Trophoblast cell (in vitro differentiated cells and primary cell): ENCODE measurements around the gene LRRC63.
A peak's percentile ranks its signal among the peaks of the same experiment; 100 is the strongest.

ENCODE experiments used
- DNase-seq, 2 donors: peaks; one replicate each; pipeline ENCODE4 v3.0.0-alpha.2; 2016
- H2AFZ ChIP-seq: 2 replicates; pipeline ENCODE4 v1.6.1; 2013; ENCODE audit warnings: low read length, moderate library complexity, mild to moderate bottlenecking; ENCODE audit not compliant: insufficient read depth, poor library complexity
- H2AK5ac ChIP-seq: 2 replicates; pipeline ENCODE4 v1.6.1; 2013; ENCODE audit warnings: mild to moderate bottlenecking, low read length
- H2BK120ac ChIP-seq: 2 replicates; pipeline ENCODE4 v1.6.1; 2013; ENCODE audit warnings: low read length, mild to moderate bottlenecking, moderate library complexity; ENCODE audit not compliant: insufficient read depth, poor library complexity
- H2BK12ac ChIP-seq: 2 replicates; pipeline ENCODE4 v1.6.1; 2013; ENCODE audit warnings: mild to moderate bottlenecking, low read length, moderate library complexity
- H2BK5ac ChIP-seq: 2 replicates; pipeline ENCODE4 v1.6.1; 2013; ENCODE audit warnings: low read length, low read depth, moderate library complexity, mild to moderate bottlenecking; ENCODE audit not compliant: poor library complexity
- H3K14ac ChIP-seq: 2 replicates; pipeline ENCODE4 v1.6.1; 2013; ENCODE audit warnings: mild to moderate bottlenecking, low read length
- H3K18ac ChIP-seq: 2 replicates; pipeline ENCODE4 v1.6.1; 2013; ENCODE audit warnings: mild to moderate bottlenecking, low read length
- H3K23ac ChIP-seq: 2 replicates; pipeline ENCODE4 v1.6.1; 2013; ENCODE audit warnings: low read length
- H3K27ac ChIP-seq: 2 replicates; pipeline ENCODE4 v1.5.1; 2013; ENCODE audit warnings: low read depth, mild to moderate bottlenecking, inconsistent platforms, low read length, moderate library complexity
- H3K27me3 ChIP-seq: 2 replicates; pipeline ENCODE4 v1.6.1; 2013; ENCODE audit warnings: inconsistent platforms, mild to moderate bottlenecking, low read length, moderate library complexity; ENCODE audit not compliant: insufficient read depth
- H3K36me3 ChIP-seq, 2 experiments: 1 replicate in 1 of 2; 2 replicates in 1 of 2; pipeline ENCODE4 v1.6.1; 2013; ENCODE audit warnings: low read length in 2 of 2, mild to moderate bottlenecking in 2 of 2, moderate library complexity in 1 of 2; ENCODE audit not compliant: insufficient read depth in 2 of 2, control insufficient read depth in 1 of 2
- H3K4ac ChIP-seq: 2 replicates; pipeline ENCODE4 v1.6.1; 2013; ENCODE audit warnings: low read depth, mild to moderate bottlenecking, low read length, moderate library complexity
- H3K4me1 ChIP-seq, 2 experiments: 1 replicate in 1 of 2; 2 replicates in 1 of 2; pipeline ENCODE4 v1.6.1; 2013; ENCODE audit warnings: low read length in 2 of 2, mild to moderate bottlenecking in 2 of 2, moderate library complexity in 1 of 2; ENCODE audit not compliant: insufficient read depth in 2 of 2, control insufficient read depth in 1 of 2
- H3K4me2 ChIP-seq: 2 replicates; pipeline ENCODE4 v1.6.1; 2013; ENCODE audit warnings: inconsistent platforms, mild to moderate bottlenecking, low read length, moderate library complexity
- H3K4me3 ChIP-seq: 2 replicates; pipeline ENCODE4 v1.5.1; 2013; ENCODE audit warnings: mild to moderate bottlenecking, low read depth, low read length, inconsistent platforms
- H3K79me1 ChIP-seq: one replicate; pipeline ENCODE4 v1.6.1; 2013; ENCODE audit warnings: low read length
- H3K79me2 ChIP-seq: 2 replicates; pipeline ENCODE4 v1.6.1; 2013; ENCODE audit warnings: low read length, mild to moderate bottlenecking; ENCODE audit not compliant: control insufficient read depth, insufficient read depth, poor library complexity
- H3K9ac ChIP-seq: 2 replicates; pipeline ENCODE4 v1.6.1; 2013; ENCODE audit warnings: mild to moderate bottlenecking, low read length
- H3K9me3 ChIP-seq: 2 replicates; pipeline ENCODE4 v1.6.1; 2013; ENCODE audit warnings: low read depth, mild to moderate bottlenecking, control low read depth, inconsistent platforms, low read length; ENCODE audit not compliant: insufficient read depth
- H4K12ac ChIP-seq: 2 replicates; pipeline ENCODE4 v1.6.1; 2013; ENCODE audit warnings: low read depth, mild to moderate bottlenecking, low read length, moderate library complexity
- H4K8ac ChIP-seq: 2 replicates; pipeline ENCODE4 v1.6.1; 2013; ENCODE audit warnings: low read depth, mild to moderate bottlenecking, low read length, moderate library complexity
- H4K91ac ChIP-seq: one replicate; pipeline ENCODE4 v1.6.1; 2013; ENCODE audit warnings: low read depth, mild to moderate bottlenecking, low read length, moderate library complexity
- WGBS: extraction: QIAGEN DNeasy Blood & Tissue Kit; methylation state at CpG from one replicate; pipeline ENCODE4 v1.1.7; 2013; ENCODE audit warnings: missing lambda C conversion rate; ENCODE audit not compliant: insufficient read length, insufficient coverage; ENCODE audit errors: extremely low coverage; 5-methylcytosine and 5-hydroxymethylcytosine counted together

LRRC63 gene

GRCh38 chr13:46270416-46270815, 58.7 kb downstream of the LRRC63 start:
- Histone ChIP-seq H3K79me1 (peaks cover 8% of the 10 kb centered on the region), H3K4me3 (no peak overlapping the region), H3K4me2 (no peak overlapping the region), H3K4ac (no peak overlapping the region), H2BK120ac (no peak overlapping the region), H3K14ac (no peak overlapping the region), H2AFZ (no peak overlapping the region), H3K27ac (no peak overlapping the region), H4K8ac (no peak overlapping the region), H3K36me3 (no peaks in the 10 kb centered on the region), H2AK5ac (no peak overlapping the region), H3K9ac (no peak overlapping the region), H2BK5ac (no peak overlapping the region), H3K27me3 (no peaks in the 10 kb centered on the region), H2BK12ac (peak overlapping the region; percentile 84), H3K9me3 (no peaks in the 10 kb centered on the region), H3K4me1 (peaks cover 5 to 7% of the 10 kb centered on the region in 2 experiments), H4K12ac (no peak overlapping the region), H3K18ac (no peak overlapping the region), H3K23ac (no peak overlapping the region), H4K91ac (no peak overlapping the region), H3K79me2 (no peaks in the 10 kb centered on the region)
- WGBS, result no CpG with 5 or more reads among the region's 6 CpGs
- peak in 1 of 2 donors; percentile 6 for DNase-seq

- H3K79me1 ChIP-seq, result peaks cover 12% of the 10 kb centered on the region
- H3K79me2 ChIP-seq, result no peaks in the 10 kb centered on the region
- peak overlapping the region; percentile 96 for H2BK12ac ChIP-seq
- peak overlapping the region; percentile 45 for H2AFZ ChIP-seq
- peak overlapping the region; percentile 95 for H2BK120ac ChIP-seq
- peaks cover 3 to 7% of the 10 kb centered on the region in 2 experiments for H3K4me1 ChIP-seq
- H3K27ac ChIP-seq, result no peak overlapping the region
- peak overlapping the region; percentile 75 for H4K12ac ChIP-seq
- H3K36me3 ChIP-seq, result no peaks in the 10 kb centered on the region
- H3K4me2 ChIP-seq, result no peak overlapping the region
- H3K27me3 ChIP-seq, result no peaks in the 10 kb centered on the region
- no peak overlapping the region for H3K9ac ChIP-seq
- peak overlapping the region; percentile 33 for H3K4ac ChIP-seq
- H3K4me3 ChIP-seq, result no peak overlapping the region
- DNase-seq, result no peak
- no peak overlapping the region for H3K23ac ChIP-seq
- no CpG with 5 or more reads among the region's 3 CpGs for WGBS
- H4K91ac ChIP-seq, result peak overlapping the region; percentile 66
- peak overlapping the region; percentile 66 for H4K8ac ChIP-seq
- peak overlapping the region; percentile 53 for H3K14ac ChIP-seq
- no peaks in the 10 kb centered on the region for H3K9me3 ChIP-seq
- H2AK5ac ChIP-seq, result peak overlapping the region; percentile 41
- H2BK5ac ChIP-seq, result peak overlapping the region; percentile 69
- peak overlapping the region; percentile 77 for H3K18ac ChIP-seq
These were observed 62.5 kb downstream of the LRRC63 start for GRCh38 chr13:46274094-46274698.

GRCh38 chr13:46278474-46278873, 66.7 kb downstream of the LRRC63 start:
- Histone ChIP-seq H3K23ac (no peak overlapping the region), H4K91ac (no peak overlapping the region)
- no CpG with 5 or more reads among the region's 4 CpGs for WGBS

GRCh38 chr13:46281779-46282178, 70.1 kb downstream of the LRRC63 start:
- no peak overlapping the region for H2AFZ ChIP-seq
- no peak overlapping the region for H2BK12ac ChIP-seq
- no peak overlapping the region for H3K9ac ChIP-seq
- no peak overlapping the region for H3K4me2 ChIP-seq
- no CpG with 5 or more reads among the region's 2 CpGs for WGBS
- H3K14ac ChIP-seq, result no peak overlapping the region
- no peak overlapping the region for H4K91ac ChIP-seq
- no peaks in the 10 kb centered on the region for H3K9me3 ChIP-seq
- no peak overlapping the region for H2BK5ac ChIP-seq
- H3K18ac ChIP-seq, result no peak overlapping the region
- H4K12ac ChIP-seq, result no peak overlapping the region
- H3K36me3 ChIP-seq, result no peaks in the 10 kb centered on the region
- no peak overlapping the region for H3K4ac ChIP-seq
- H2AK5ac ChIP-seq, result no peak overlapping the region
- H3K27ac ChIP-seq, result no peak overlapping the region
- peaks cover 5% of the 10 kb centered on the region for H3K79me2 ChIP-seq
- no peak overlapping the region for H4K8ac ChIP-seq
- H2BK120ac ChIP-seq, result no peak overlapping the region
- H3K23ac ChIP-seq, result no peak overlapping the region
- no peak for DNase-seq
- H3K27me3 ChIP-seq, result no peaks in the 10 kb centered on the region
- H3K4me1 ChIP-seq, result peaks cover 0 to 10% of the 10 kb centered on the region in 2 experiments
- H3K79me1 ChIP-seq, result peaks cover 21% of the 10 kb centered on the region
- no peak overlapping the region for H3K4me3 ChIP-seq

More at GRCh38 chr13:46278474-46278873, 66.7 kb downstream of the LRRC63 start:
- Histone ChIP-seq H3K4me2 (no peak overlapping the region), H4K12ac (no peak overlapping the region), H3K4me3 (no peak overlapping the region), H2BK120ac (no peak overlapping the region), H3K9me3 (no peaks in the 10 kb centered on the region), H3K4me1 (peaks cover 3 to 5% of the 10 kb centered on the region in 2 experiments), H2AK5ac (no peak overlapping the region), H3K79me1 (peaks cover 17% of the 10 kb centered on the region), H3K18ac (no peak overlapping the region), H3K4ac (no peak overlapping the region), H4K8ac (no peak overlapping the region), H3K9ac (no peak overlapping the region), H3K27me3 (no peaks in the 10 kb centered on the region), H2BK5ac (no peak overlapping the region), H3K14ac (no peak overlapping the region), H3K27ac (peak overlapping the region; percentile 11), H3K79me2 (no peaks in the 10 kb centered on the region), H2BK12ac (no peak overlapping the region), H2AFZ (no peak overlapping the region), H3K36me3 (no peaks in the 10 kb centered on the region)
- no peak for DNase-seq
